Ovary (tissue), 9 donors: ENCODE results near the gene TMEM240. TPM values are rescaled to one million over a fixed set of nuclear protein-coding genes. Genes with fewer than 3 reads are reported as not detected.
A peak's percentile ranks its signal among the peaks of the same experiment; 100 is the strongest.
"Not testable (repeated sequence)": the region's sequence is repeated elsewhere in the genome, so short reads cannot be mapped to it uniquely, and the experiment has no call there.

Experiments used
- DNase-seq, 5 donors: peaks; one replicate each; pipeline ENCODE4 v3.0.0-alpha.2; 2019 to 2020
- H3K27ac ChIP-seq, 2 donors: fragments of 200-600 bp; one replicate each; pipeline versions ENCODE4 v1.5.1 to v1.8.0; 2019 to 2022
- H3K27me3 ChIP-seq: fragments of 200-600 bp; one replicate; pipeline ENCODE4 v1.8.0; 2022
- H3K36me3 ChIP-seq: fragments of 200-600 bp; sonication (generic); one replicate; pipeline ENCODE4 v1.5.1; 2019
- H3K4me1 ChIP-seq: one replicate; pipeline ENCODE4 v1.8.1; 2013; ENCODE audit warnings: mild to moderate bottlenecking, moderate library complexity; ENCODE audit not compliant: insufficient read depth
- H3K4me3 ChIP-seq: fragments of 200-600 bp; sonication (generic); one replicate; pipeline ENCODE4 v1.5.1; 2017
- H3K9me3 ChIP-seq, 2 donors: fragments of 200-600 bp in 1 of 2; sonication (generic) in 1 of 2; one replicate each; pipeline versions ENCODE4 v1.5.1 to v1.8.1; 2013 to 2019; ENCODE audit warnings: mild to moderate bottlenecking in 1 of 2, moderate library complexity in 1 of 2
- CTCF ChIP-seq, 3 donors: fragments of 450-650 bp in 2 of 3; fragments of 200-600 bp in 1 of 3; IDR thresholded peaks; one replicate each; pipeline versions ENCODE4 v1.5.1 to v1.8.0; 2016 to 2022; ENCODE audit warnings: antibody characterized with exemption in 3 of 3, mild to moderate bottlenecking in 1 of 3
- EP300 ChIP-seq: sonication (generic); formaldehyde crosslinking; IDR thresholded peaks from one replicate; pipeline ENCODE4 v1.6.1; 2017; ENCODE audit warnings: antibody characterized with exemption
- POLR2A ChIP-seq: fragments of 450-650 bp; IDR thresholded peaks from one replicate; pipeline ENCODE4 v1.6.1; 2017; ENCODE audit warnings: antibody characterized with exemption, mild to moderate bottlenecking, moderate library complexity
- WGBS, 3 donors: extraction: QIAGEN DNeasy Blood & Tissue Kit in 1 of 3; methylation state at CpG; one replicate each; pipeline versions ENCODE4 v1.1.5 to v1.1.7; 2013 to 2017; 5-methylcytosine and 5-hydroxymethylcytosine counted together
- intact Hi-C, 4 donors: fragments of 100-400 bp; cut with DNase I; formaldehyde crosslinking; loops; one replicate each; pipeline versions ENCODE4 v1.11.0 to v1.15.1; 2022 to 2023
- polyA plus RNA-seq, 2 donors: library from polyadenylated mRNA; stranded (reverse); fragments of 200-250 nt in 1 of 2; fragments of 350-450 nt in 1 of 2; fragmentation: Illumina TruSeq in 1 of 2; extraction: RNeasy Lipid Tissue Mini Kit (QIAGEN cat#74804) in 1 of 2; gene quantifications; one replicate each; pipeline ENCODE4 v1.2.3, GENCODE V29; 2013 to 2014
- total RNA-seq, 7 donors: library from RNA; depleted of rRNA in 2 of 7; stranded (reverse); fragments of >200 nt in 2 of 7; fragmentation: NEBNext Ultra II Directional in 3 of 7; extraction: Animal tissue kit (Norgen Biotek cat#: 25700) in 3 of 7; gene quantifications; one replicate each; pipeline versions ENCODE4 v1.1.0 to v1.2.4, GENCODE V29; 2016 to 2023
- donor health status: DM: no; HTN: no; CAD: no; lungs with moderate emphysema.
- donor health status: DM: no; HTN: no; CAD: no.
- donor health status: Bipolar disorder and iron deficiency.
- donor health status: DM: yes; HTN: yes; CAD: no.
- donor health status: DM: no; HTN: no; CAD: no.
- donor health status: DM: yes; HTN: yes; CAD: no.

The TMEM240 gene
- total and polyA plus RNA-seq, 9 donors = 6.2 to 30.3 (median 11.4) TPM; not detected in 1

- Histone ChIP-seq H3K9me3 (peaks cover 0 to 5% of the 10 kb centered on the region in 2 donors), H3K4me3 (no peak overlapping the region), H3K27ac (no peak overlapping the region), H3K27me3 (no peaks in the 10 kb centered on the region), H3K36me3 (no peaks in the 10 kb centered on the region), H3K4me1 (peaks cover 12% of the 10 kb centered on the region)
- peak in 1 of 5 donors; percentile 29 for DNase-seq
- WGBS, 3 donors = 92 to 95% (median 92%) methylated on average over 61 to 66 of the region's 66 CpGs
- intact Hi-C loops = no loop called here
- no peak for TF ChIP-seq CTCF (IDR thresholded peaks at IDR 0.05)
- no peak for TF ChIP-seq EP300
- TF ChIP-seq POLR2A = no peak
Measured at GRCh38 chr1:1535201-1536018, 5.0 kb downstream of the TMEM240 start.

- intact Hi-C loops = no loop called here
- Histone ChIP-seq H3K27me3 (no peaks in the 10 kb centered on the region), H3K36me3 (no peaks in the 10 kb centered on the region), H3K4me3 (no peak overlapping the region), H3K27ac (no peak overlapping the region), H3K4me1 (peaks cover 12% of the 10 kb centered on the region), H3K9me3 (peaks cover 0 to 5% of the 10 kb centered on the region in 2 donors)
- no peak for TF ChIP-seq EP300
- TF ChIP-seq POLR2A = no peak
- TF ChIP-seq CTCF (IDR thresholded peaks at IDR 0.05) = no peak
- 87 to 91% (median 89%) methylated on average over 24 to 31 of the region's 31 CpGs for WGBS, 3 donors
- DNase-seq = peak in 1 of 5 donors; percentile 30
Measured at GRCh38 chr1:1534401-1535154, 5.8 kb downstream of the TMEM240 start.

GRCh38 chr1:1533894-1534291, 6.5 kb downstream of the TMEM240 start:
- 70 to 85% (median 77%) methylated on average over 7 to 18 of the region's 18 CpGs for WGBS, 3 donors
- intact Hi-C loops, H3K36me3 ChIP-seq, H3K4me3 ChIP-seq, H3K9me3 ChIP-seq, DNase-seq, H3K4me1 ChIP-seq, H3K27me3 ChIP-seq, H3K27ac ChIP-seq: not testable (repeated sequence)

GRCh38 chr1:1533176-1533893, 7.1 kb downstream of the TMEM240 start:
- H3K36me3 ChIP-seq, H3K4me3 ChIP-seq, intact Hi-C loops, H3K4me1 ChIP-seq, H3K27ac ChIP-seq, H3K27me3 ChIP-seq, H3K9me3 ChIP-seq: not testable (repeated sequence)
- 60 to 84% (median 81%) methylated on average over 9 to 22 of the region's 22 CpGs for WGBS, 3 donors
- peak in 1 of 5 donors; percentile 20 for DNase-seq

- Histone ChIP-seq H3K9me3 (peaks cover 0 to 5% of the 10 kb centered on the region in 2 donors), H3K4me3 (no peak overlapping the region), H3K27me3 (no peaks in the 10 kb centered on the region), H3K4me1 (peaks cover 3% of the 10 kb centered on the region), H3K27ac (no peak overlapping the region), H3K36me3 (no peaks in the 10 kb centered on the region)
- TF ChIP-seq CTCF (IDR thresholded peaks at IDR 0.05) (no peak), EP300 (no peak)
- intact Hi-C loops = no loop called here
- 91 to 95% (median 93%) methylated on average over 4 of the region's 4 CpGs for WGBS, 3 donors
- no peak for DNase-seq
Measured at GRCh38 chr1:1531947-1532346, 8.5 kb downstream of the TMEM240 start.
